IPS DF 19.7 (cell line): Measurements from ENCODE around the gene RGMA.
"Not testable (repeated sequence)": the region's sequence is repeated elsewhere in the genome, so short reads cannot be mapped to it uniquely, and the experiment has no call there.

ENCODE experiments used
- DNase-seq: peaks from one replicate; pipeline ENCODE4 v3.0.0-alpha.2; 2013; ENCODE audit warnings: low read depth, low spot score

Gene RGMA

GRCh38 chr15:93048426-93048721, 40.6 kb downstream of the RGMA start:
- no peak for DNase-seq

DNA sequence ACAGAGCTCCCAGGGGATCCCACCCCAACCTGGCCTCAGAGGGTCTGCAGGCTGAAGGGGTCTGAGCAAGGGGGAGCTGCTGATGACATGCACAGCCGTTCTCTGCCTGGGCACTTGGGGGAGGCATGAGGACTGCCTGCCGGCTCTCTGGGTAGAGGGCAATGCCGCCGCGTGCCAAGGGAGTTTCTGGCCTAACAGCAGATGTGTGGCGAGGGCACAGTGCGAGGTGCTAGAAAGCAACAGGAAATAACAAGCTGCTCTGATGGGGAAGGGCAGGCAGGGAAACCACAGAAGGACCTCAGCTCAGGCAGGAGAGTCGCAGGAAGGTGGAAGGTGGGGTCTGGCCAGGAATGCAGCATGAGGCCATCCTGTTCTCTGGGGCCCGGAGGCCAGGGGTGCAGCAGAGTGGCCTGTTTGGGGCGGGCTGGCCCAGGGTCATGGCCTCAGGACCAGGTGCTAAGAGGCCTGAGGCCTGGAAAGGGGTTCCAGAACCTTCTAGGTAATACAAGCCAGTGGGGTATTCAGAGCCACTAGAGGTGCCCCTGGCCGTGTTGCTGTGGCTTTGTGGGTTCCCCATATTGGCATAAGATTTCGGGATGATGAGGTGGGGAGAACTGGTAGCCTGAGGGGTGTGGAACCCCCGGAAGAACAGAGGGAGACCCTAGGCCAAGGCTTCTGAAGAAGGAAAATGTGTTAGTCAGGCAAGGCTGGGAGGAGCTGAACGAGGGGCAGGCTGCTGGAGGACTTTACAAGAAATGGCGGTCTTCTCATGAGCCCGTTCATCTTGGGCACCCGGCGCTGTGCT, 41.2 kb downstream of the RGMA start:
- no peak for DNase-seq

DNA sequence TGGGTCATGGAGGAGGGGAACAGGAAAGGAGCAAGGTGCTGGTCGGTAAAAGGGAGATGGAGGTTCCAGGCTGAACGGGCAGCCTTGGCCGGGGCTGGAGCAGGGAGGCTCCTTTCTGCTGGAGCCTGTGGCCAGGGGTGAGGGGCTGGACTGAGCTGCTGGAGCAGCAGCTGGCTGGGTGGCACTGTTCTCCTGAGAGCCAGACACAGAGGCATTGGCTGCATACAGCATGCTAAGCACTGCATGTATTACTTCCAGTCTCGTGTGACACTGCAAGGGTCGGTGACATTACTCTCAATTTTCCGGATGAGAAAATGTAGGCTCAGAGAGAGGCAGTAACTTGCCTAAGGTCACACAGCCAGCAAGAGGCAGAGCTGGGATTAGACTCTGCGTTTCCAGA, 42.3 kb downstream of the RGMA start:
- no peak for DNase-seq

DNA sequence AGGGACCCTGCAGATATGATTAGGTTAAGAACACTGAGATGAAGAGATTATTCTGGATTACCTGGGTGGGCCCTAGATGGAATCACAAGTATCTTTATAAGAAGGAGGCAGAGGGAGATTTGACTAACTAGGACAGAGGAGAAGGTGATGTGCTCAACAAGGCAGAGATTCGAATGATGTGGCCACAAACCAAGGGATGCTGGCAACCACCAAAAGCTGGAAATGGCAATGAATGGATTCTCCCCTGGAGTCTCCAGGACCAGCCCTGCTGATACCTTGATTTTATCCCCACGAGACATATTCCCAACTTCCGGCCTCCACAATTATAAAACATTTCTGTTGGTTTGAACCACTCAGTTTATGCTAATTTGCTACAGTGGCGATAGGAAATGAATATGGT, 42.9 kb downstream of the RGMA start:
- DNase-seq: no peak

DNA sequence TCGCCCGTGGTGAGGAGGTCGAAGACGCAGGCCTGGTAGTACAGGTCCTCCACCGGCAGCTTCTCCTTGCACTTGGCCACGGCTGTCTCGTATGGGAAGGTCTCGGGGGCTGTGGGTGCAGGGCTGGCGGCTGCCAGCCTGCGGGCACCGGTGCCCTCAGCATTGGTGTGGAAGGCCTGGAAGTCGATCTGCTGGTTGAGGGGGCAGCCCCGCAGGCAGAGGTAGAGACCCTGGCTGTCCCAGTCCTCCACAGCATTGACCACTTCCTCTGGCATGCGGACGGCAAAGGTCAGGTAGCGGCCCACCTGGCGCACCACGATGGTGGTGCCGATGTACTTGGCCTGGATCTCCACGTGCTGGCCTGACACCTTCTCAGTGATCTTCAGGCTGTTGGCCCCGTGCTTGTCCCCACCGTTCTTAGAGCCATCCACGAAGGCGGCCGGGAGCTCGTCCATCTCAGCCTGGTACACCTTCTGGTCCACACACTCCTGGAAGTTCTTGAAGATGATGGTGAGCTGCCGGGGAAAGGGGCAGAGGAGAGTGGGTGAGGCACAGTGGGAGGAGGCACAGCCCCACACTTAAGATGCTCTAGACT, 43.7 kb downstream of the RGMA start:
- DNase-seq: no peak

DNA sequence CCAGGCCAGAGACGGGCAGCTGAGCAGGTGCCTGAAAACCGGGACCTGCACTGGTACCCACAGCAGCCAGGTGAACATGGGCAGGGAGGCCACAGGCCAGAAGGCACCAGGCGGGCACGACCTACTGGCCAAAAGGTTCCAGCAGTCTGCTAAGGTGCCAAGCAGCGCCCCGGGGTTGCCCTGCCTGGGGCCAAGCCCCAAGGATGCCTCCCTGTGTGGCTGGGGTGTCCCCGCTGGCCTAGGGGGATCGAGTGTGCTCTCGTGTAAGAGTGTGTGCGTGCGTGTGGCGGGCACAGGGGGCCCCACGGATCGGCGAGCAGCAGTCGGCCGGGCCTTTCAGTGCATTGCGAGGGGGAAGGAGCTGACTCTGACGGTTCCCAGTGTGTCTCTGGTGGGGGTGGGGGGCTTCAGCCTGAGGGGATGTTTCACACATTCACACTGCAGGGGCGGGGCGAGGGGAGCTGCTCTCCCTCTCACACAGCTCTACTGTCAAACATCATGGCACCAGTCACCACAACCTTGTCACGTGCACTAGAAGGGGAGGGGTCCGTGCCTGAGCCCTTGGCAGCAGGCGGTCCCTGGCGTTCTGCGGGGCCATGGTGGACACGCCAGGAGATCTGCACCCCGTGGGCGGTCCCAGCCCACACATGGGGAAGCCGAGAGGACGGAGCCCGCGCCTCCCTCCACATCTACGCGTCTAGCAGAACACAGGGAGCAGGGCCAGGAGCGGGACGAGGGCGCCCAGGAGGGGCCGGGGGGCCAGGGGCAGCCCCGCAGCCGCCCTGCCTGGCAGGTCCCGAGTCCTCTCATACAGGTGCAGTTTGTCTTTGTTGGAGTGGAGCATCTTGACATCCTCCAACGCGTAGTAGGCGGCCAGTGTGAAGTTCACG, 44.5 kb downstream of the RGMA start:
- DNase-seq: no peak

GRCh38 chr15:93043621-93044300, 45.2 kb downstream of the RGMA start:
- no peak for DNase-seq

DNA sequence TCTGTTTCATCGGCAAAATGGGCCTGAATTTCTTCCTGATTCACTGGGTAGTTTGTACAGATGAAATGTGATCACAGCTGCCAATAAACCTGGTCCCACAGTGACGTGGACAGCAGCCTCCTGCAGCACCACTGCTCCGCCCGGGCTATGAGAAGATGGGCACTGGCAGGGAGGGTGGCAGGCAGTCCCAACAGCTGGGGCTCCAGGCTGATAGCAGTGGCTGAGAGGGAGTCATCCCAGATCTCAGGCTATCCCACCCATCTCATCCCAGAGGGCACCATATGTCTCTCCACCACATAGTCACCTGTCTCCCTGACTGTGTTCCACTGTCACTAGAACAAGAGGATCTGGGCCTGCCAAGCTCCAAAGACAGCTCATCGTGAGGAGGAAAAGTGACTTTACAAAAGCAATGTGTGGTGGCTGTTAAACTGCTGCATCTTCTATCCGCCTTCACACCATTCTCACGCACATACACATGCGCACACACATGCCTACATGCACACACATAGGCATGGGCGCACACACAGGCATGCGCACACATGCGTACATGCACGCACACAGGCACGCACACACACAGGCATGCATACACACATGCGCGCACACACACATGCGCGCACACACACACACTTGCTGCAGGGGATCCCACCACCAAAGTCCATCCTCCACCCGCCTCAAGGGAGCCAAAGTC, 46.2 kb downstream of the RGMA start:
- no peak for DNase-seq

DNA sequence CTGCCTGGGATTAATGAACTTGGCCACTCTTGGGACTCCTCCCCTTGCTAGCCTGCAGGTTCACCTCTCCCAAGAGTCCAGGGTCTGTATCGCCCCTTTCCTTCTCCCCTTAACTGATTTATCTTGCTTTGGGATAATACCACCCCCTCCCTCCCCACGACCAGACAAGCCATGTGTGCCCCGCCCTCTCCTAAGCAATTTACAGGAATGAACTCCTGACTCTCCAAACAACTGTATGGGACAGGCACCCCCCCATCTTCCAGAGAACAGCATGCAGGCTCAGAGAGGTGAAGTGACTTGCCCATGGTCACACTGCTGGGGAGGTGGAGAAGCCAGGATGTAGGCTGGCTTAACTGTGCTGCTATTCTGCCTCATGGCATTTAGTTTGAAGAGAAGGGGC, 46.8 kb downstream of the RGMA start:
- no peak for DNase-seq

DNA sequence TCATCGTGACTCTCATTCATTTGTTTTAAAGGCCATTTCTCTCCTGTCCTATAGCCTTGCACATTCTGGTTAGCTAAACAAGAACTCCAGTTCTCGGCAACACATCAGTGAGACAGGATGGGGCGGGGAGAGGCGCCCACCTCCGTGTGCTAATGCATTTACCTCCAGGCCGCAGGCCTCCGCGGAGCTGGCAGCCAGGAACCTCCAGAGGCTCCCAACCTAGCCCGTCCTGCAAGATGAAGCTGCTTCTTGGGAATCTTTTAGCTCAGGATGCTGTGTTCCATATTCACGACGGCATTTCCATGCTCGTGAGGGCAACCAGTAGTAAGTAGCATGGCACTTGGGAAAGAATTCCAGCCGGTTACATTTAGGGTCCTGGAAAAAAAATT, 47.9 kb downstream of the RGMA start:
- no peak for DNase-seq

GRCh38 chr15:93040288-93041158, 48.5 kb downstream of the RGMA start:
- DNase-seq: no peak

GRCh38 chr15:93039562-93040287, 49.3 kb downstream of the RGMA start:
- DNase-seq: not testable (repeated sequence)

GRCh38 chr15:93037820-93038705, 50.9 kb downstream of the RGMA start:
- no peak for DNase-seq

DNA sequence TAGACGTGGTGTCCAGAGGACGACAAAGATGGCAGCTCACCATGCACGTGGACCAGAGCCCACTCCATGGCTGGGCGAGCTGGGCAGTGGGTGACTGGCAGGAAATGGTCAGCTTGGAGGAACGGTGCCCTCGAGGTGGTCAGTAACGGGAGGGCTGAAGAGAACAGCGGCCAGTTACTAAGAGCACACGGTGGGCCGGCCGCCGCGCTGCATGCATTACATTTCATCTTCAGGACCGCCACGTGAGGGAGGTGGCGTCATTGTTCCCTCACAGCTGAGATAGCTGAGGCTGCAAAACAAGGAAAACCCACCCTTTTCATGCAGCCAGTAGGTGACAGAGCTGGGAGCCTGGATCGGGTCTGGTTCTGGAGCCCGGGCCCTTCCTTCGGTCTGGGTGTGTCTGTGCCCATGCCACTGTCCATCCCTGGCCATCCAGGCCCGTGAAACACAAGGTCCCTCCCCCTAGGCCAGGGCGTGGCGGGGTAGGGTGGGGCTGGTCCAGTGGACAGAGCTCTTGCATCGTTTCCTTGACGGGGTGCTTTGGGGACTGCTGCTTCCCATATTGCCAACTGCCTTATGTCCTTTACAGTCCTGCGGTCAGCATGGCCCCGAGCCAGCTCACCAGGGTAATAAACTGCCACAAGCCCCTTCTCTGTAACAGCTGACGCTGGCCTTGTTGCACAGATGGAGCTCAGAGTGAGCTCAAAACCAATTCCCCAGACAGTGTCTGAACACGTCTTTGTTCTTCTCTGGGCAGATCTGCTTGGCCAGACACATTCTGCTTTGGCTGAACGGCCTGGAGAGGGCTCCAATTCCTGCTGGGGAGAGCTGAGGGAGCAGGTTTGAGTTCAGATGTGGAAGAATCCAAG, 51.8 kb downstream of the RGMA start:
- DNase-seq: no peak

GRCh38 chr15:93035953-93036810, 52.8 kb downstream of the RGMA start:
- no peak for DNase-seq

DNA sequence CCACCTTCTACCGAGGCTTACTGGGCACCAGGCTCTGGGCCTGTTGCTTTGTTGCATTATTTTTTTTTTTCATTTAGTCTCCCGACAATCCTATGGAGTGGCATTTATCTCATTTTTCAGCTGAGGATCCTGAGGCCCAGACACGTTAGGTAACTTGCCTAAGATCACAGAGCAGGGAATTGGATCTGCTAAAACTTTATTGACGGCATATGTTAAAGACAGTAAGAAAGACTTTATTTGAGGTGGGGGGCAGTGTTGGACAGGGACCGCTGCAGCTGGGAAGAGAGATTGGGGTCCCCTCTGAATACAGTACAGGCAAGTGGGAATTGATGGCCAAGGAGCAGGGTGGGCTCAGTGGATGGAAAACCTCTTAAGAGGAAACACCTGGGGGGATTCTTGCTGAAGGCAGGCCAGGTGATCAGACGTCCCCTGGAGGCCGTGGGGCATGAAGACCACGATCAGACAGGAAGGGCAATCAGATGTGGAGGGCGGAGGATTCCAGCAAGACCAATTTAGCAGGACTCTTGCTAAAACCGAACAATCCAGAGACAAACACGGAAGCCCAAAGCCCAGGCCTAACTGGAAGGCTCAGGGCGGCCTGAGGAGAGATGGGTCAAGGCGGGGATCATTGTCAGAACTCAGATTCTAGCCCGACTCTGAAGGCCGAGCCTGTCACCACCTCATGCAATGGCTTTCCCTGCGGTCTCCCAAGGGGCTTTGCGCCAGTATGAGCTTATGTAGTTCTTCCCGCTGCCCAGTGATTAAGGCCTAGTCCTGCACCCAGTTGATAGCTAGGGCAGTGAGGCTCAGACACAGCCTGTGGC, 53.7 kb downstream of the RGMA start:
- no peak for DNase-seq
